Retinal pigment epithelial cell (primary cell): ENCODE data around the gene ATP10A.
"Not testable (repeated sequence)": the region's sequence is repeated elsewhere in the genome, so short reads cannot be mapped to it uniquely, and the experiment has no call there.

Experiments used
- DNase-seq: peaks from one replicate; pipeline ENCODE4 v3.0.0-alpha.2; 2010; ENCODE audit warnings: low read depth
- H3K4me3 ChIP-seq: 2 replicates; pipeline ENCODE4 v1.5.1; 2011; ENCODE audit warnings: mild to moderate bottlenecking, low read length, control low read depth, moderate library complexity
- TF ChIP-seq, protein P1 (sequence below): conservative IDR thresholded peaks from 2 replicates; pipeline ENCODE4 v1.5.1; 2011; ENCODE audit warnings: low read depth, low read length, control low read depth, inconsistent platforms

Gene ATP10A

GRCh38 chr15:25858952-25859760 lies 4.0 kb downstream of the ATP10A start:
- no peak for DNase-seq
- no peak overlapping the region for H3K4me3 ChIP-seq
- TF ChIP-seq, protein P1, sequence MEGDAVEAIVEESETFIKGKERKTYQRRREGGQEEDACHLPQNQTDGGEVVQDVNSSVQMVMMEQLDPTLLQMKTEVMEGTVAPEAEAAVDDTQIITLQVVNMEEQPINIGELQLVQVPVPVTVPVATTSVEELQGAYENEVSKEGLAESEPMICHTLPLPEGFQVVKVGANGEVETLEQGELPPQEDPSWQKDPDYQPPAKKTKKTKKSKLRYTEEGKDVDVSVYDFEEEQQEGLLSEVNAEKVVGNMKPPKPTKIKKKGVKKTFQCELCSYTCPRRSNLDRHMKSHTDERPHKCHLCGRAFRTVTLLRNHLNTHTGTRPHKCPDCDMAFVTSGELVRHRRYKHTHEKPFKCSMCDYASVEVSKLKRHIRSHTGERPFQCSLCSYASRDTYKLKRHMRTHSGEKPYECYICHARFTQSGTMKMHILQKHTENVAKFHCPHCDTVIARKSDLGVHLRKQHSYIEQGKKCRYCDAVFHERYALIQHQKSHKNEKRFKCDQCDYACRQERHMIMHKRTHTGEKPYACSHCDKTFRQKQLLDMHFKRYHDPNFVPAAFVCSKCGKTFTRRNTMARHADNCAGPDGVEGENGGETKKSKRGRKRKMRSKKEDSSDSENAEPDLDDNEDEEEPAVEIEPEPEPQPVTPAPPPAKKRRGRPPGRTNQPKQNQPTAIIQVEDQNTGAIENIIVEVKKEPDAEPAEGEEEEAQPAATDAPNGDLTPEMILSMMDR = no peak

GRCh38 chr15:25856059-25856458 lies 7.1 kb downstream of the ATP10A start:
- not testable (repeated sequence) for DNase-seq, H3K4me3 ChIP-seq

DNA sequence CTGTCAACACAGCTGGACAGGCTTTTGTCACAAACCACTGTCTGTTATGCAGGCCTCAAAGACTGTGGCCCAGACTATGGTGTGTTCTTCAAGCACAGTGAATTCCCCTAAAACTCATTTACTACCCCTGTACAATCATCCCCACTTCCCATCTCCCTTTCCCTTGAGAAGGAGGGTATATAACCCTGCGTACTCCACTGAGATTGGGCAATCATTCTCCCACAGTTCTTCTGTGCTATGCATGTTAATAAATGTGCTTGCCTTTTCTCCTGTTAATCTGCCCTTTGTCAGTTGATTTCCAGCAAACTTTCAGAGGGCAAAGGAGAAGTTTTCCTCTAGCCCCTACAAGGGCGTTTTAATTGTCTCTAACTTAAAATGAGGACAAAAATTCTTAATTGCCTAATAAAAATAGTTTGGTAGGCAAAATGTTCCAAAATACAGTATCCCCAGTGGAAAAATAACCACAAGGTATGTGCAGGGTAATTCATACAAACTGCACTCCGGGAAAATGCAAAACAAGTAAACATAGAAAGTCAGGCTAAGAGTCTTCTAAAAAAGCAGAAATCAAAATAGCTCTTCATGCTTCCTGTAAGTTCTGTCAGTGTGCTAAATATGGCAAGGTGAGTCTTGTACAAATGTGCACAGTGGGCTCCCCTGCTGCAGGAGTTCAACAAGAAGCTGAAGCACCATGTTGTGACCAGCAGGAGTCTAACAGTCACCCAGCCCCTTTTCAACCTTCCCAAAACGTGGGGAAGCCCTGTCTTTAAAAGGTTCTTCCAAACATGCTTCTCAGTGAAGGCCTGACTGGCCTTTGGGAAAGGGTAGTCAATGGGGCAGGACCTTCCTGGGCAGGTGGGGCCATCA lies 10.2 kb downstream of the ATP10A start:
- DNase-seq = no peak
- H3K4me3 ChIP-seq = no peak overlapping the region
- TF ChIP-seq, protein P1 = no peak

GRCh38 chr15:25852027-25852426 lies 11.1 kb downstream of the ATP10A start:
- no peak for DNase-seq
- TF ChIP-seq, protein P1 = no peak
- H3K4me3 ChIP-seq = no peak overlapping the region

GRCh38 chr15:25850154-25851111 lies 12.7 kb downstream of the ATP10A start:
- TF ChIP-seq, protein P1 = no peak
- peak overlapping the region; percentile 43 for H3K4me3 ChIP-seq
- DNase-seq = no peak

- H3K4me3 ChIP-seq = peak overlapping the region; percentile 14
- TF ChIP-seq, protein P1 = no peak
- DNase-seq = peak; percentile 63
These were observed 13.8 kb downstream of the ATP10A start for GRCh38 chr15:25849157-25849921.
